Renal pelvis (tissue), 4 donors: ENCODE measurements around the gene EREG. TPM values are rescaled to one million over a fixed set of nuclear protein-coding genes. Genes with fewer than 3 reads are reported as not detected.

Experiments
- DNase-seq: peaks from one replicate; pipeline ENCODE4 v3.0.0-alpha.2; 2013
- polyA plus RNA-seq, 3 donors: library from polyadenylated mRNA; unstranded; fragments of 120-200 nt; gene quantifications; one replicate each; pipeline ENCODE4 v1.2.1, GENCODE V29; 2013; ENCODE audit not compliant: insufficient read length in 3 of 3

Gene EREG
- polyA plus RNA-seq, 3 donors, result 0.07 to 0.25 (median 0.19) TPM

DNA sequence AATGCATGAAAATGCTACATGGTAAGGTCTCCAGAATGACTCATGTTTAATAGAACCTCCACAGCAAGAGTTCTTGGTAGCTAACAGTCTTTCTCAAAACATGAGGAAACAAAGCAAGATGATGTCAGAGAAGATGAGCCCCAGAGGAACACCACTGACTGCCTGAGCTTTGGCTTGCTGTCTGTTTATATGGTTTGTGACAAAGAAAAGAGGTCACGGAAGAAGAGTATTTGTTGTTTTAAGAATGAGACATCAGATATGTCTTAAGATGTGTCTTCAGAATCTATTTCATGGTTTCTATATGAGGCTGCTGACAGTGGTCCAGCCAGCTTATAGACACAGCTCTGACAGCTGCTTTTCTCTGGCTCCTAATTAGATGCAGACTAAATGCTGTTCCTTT lies 61.2 kb downstream of the EREG start:
- DNase-seq, result no peak

DNA sequence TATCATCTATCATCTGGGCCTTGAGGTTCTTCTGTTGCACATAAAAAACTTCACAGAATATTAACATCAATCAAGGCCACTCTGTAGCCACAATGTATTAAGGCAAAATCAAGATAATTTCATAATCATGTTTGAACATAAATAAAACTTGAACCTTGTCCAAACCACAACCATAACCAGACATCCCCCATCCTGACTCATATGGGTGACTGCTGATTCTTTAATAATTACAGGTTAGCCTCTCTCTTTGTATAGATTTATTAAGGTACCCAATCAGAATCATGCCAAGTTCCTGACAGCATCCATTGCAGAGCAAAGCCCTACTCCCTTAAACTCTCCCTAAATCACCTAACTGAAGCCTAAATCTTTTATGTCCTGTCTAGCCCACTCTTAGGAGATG lies 63.3 kb downstream of the EREG start:
- DNase-seq, result no peak

DNA sequence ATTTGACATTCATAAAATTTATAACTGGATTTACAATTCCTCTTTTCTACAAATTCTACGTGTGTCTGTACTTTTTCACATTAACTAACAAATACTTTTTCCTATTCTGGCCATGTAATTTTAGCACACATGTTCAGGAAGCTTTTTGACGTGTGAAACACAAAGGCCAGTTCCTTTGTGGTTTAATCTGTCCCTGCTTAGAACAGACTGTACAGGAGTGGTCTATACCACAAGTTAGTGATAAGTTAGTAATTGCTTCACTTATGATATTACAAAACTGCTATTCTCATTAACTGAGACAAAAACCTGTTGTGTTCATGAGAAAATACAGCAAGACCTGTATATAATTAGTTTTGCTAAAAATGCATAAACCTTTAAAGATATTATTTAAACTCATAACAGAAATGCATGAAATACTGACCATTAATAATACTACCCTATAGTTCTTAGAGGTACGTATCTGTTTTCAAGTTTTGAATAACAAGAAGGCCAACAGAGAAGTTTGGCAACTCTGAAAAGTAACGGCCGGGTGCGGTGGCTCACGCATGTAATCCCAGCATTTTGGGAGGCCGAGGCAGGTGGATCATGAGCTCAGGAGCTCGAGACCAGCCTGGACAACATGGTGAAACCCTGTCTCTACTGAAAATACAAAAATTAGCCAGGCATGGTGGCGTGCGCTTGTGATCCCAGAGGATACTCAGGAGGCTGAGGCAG lies 66.3 kb downstream of the EREG start:
- no peak for DNase-seq

DNA sequence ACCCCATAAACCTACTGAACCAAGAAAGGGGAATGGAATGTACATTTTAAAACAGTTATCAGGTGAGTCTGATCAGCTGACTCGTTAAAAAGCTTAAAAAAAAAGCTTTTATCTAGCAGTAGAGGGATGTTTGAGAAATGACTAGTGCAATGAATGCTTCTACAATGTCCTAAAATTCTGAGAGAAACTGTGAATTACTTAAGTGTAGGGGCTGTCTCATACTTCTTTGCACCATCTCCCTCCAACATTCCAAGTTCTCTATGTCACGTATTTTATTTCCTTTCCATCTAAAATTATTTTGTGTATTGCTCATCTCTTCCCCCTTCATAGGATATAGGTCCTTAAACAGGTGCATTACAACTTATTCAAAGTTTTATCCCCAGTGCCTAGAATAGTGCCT lies 68.1 kb downstream of the EREG start:
- no peak for DNase-seq

DNA sequence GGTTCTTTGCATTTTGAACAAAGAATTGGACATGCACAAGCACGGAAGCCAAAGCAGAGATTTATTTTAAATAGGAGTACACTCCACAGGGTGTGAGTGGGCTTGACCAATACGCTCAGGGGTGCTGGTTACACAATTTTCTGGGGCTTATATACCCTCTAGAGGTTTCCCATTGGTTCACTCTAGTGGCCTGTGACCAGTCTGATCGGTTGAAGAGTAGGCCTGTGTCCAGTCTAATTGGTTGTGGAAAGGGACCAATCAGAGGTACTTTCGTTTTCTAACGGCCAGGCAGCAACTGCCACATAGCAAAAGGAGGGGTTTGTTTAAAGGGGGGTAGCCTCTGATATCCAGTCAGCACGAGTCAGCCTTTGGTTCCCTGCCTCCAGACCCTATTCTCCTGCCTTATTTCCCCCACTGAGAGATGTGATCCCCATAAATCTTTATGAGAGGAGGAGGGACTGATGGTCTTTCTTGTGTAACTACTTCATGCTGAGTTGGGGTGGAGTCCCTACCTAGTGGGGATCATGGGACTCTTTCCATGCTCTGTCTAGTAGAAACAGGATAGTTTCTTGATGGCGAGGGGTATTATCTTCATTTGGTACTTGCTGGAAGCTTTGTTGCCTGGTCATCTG lies 68.7 kb downstream of the EREG start:
- no peak for DNase-seq

DNA sequence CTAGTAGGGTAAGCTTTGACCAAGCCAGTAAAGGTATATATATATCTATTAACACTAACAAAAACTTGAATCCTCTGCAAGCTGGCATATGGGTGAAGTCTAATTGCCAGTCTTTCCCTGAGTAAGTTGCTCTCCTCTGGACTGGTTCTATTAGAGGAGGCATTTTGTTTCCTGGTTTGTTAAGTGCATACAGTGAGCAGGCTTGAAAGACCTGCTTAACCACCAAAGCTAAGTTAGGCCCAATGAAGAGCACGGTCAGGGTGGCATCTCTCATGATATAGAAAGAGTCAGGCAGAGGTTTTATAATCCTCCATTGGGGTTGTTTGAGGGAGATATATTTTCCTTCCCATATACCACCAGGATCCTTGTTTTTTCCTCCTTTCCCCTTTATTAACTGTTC lies 70.4 kb downstream of the EREG start:
- DNase-seq, result no peak

DNA sequence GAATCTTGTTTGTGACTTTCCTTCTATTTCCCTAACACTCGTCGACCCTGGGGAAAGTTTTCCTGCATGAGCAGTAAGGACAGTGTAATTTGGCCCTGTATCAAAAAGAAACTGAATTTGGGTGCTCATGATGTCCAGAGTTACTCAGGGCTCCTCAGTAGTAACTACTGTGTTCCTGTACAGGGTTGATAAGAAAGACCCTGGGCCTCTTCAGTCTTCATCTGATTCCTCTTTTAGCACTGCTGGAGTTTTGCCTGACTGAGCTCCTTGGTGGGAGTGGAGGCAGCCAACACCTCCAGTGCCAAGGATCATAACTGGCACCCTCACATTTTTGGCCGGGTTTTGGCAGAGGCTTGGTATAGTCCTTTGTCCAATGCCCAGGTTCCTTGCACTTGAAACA lies 72.9 kb downstream of the EREG start:
- DNase-seq, result no peak

Other genes starting within 250 kb of the EREG start
- 10 to 100 TPM; 18.8 to 24.7 (median 23.6) TPM for gene MTHFD2L, start 207.0 kb upstream of the EREG start, polyA plus RNA-seq
- 1 to 10 TPM in 2 of 3 donors, under 1 TPM in 1; 0.95 to 1.6 (median 1.0) TPM for gene EPGN, start 56.7 kb upstream of the EREG start, polyA plus RNA-seq
- gene AREG, start 80.0 kb downstream of the EREG start, polyA plus RNA-seq, result under 1 TPM in 1 of 3 donors, not detected in 2; 0.07 TPM